GM06990 (cell line): Measurements from ENCODE around the gene MAGI1.
"Not testable (repeated sequence)": the region's sequence is repeated elsewhere in the genome, so short reads cannot be mapped to it uniquely, and the experiment has no call there.

Source experiments
- DNase-seq: peaks from one replicate; pipeline ENCODE4 v3.0.0-alpha.2; 2011; ENCODE audit not compliant: insufficient read length; ENCODE audit errors: extremely low read depth
- H3K27me3 ChIP-seq: replicated peaks from 2 replicates; pipeline ENCODE4 v1.6.0; 2011; ENCODE audit warnings: low read length; ENCODE audit not compliant: control insufficient read depth, insufficient read depth
- H3K36me3 ChIP-seq: 2 replicates; pipeline ENCODE4 v1.5.1; 2011; ENCODE audit warnings: low read length; ENCODE audit not compliant: control insufficient read depth, insufficient read depth
- H3K4me3 ChIP-seq: replicated peaks from 2 replicates; pipeline ENCODE4 v1.5.1; 2011; ENCODE audit warnings: low read depth, mild to moderate bottlenecking, control low read depth, low read length
- TF ChIP-seq, protein P1 (sequence below): IDR thresholded peaks from 2 replicates; pipeline ENCODE4 v1.5.1; 2011; ENCODE audit warnings: low read length, control low read depth, mild to moderate bottlenecking, inconsistent platforms; ENCODE audit not compliant: insufficient read depth, poor library complexity, severe bottlenecking

Gene MAGI1

DNA sequence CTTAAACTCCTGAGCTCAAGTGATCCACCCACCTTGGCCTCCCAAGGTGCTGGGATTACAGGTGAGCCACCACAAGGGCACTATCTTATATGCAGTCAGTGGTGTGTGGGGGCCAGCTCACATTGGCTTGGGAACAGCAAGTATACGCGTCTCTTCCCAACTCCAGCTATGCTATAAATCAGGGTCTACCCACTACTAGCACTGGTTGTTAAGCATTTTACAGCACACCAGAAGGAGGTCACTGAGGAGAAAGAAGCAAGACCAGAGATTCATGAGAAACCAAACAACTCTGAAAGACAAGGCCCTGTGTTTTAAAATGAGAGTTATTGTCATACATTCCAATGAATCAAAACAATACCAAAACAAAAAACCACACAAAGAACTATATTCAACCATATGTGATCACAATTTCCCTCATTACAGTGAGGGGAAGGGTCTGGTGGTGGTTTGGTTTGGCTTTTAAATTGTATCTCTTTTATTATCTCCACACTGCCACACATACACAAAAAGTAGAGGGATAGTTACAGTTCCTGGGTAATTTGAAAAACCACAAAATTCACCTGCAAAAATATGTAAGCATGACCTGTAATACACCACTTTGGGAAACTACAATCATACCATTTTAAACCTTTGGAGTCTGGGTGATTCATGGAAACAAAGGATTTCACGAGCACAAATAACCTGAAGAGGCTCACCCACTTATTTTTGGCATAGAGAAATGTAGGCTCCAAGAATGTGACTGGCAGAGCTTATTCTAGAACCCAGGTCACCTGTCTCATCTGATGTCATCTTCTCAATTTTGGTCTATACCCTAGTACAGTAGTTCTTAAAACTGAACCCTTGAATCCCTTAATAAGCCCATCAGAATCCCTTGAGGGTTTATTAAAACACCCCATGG is 5.2 kb downstream of the MAGI1 start:
- Histone ChIP-seq H3K27me3 (no peaks in the 10 kb centered on the region; the same call in none of the 2 replicates), H3K4me3 (no peak overlapping the region), H3K36me3 (no peaks in the 10 kb centered on the region)
- TF ChIP-seq, protein P1, sequence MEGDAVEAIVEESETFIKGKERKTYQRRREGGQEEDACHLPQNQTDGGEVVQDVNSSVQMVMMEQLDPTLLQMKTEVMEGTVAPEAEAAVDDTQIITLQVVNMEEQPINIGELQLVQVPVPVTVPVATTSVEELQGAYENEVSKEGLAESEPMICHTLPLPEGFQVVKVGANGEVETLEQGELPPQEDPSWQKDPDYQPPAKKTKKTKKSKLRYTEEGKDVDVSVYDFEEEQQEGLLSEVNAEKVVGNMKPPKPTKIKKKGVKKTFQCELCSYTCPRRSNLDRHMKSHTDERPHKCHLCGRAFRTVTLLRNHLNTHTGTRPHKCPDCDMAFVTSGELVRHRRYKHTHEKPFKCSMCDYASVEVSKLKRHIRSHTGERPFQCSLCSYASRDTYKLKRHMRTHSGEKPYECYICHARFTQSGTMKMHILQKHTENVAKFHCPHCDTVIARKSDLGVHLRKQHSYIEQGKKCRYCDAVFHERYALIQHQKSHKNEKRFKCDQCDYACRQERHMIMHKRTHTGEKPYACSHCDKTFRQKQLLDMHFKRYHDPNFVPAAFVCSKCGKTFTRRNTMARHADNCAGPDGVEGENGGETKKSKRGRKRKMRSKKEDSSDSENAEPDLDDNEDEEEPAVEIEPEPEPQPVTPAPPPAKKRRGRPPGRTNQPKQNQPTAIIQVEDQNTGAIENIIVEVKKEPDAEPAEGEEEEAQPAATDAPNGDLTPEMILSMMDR, result no peak
- DNase-seq, result peak; percentile 28

- no peak for DNase-seq
- TF ChIP-seq, protein P1, result no peak
- Histone ChIP-seq H3K36me3 (no peaks in the 10 kb centered on the region), H3K27me3 (no peaks in the 10 kb centered on the region), H3K4me3 (no peak overlapping the region)
These were observed 7.5 kb downstream of the MAGI1 start for GRCh38 chr3:66031102-66031698.

DNA sequence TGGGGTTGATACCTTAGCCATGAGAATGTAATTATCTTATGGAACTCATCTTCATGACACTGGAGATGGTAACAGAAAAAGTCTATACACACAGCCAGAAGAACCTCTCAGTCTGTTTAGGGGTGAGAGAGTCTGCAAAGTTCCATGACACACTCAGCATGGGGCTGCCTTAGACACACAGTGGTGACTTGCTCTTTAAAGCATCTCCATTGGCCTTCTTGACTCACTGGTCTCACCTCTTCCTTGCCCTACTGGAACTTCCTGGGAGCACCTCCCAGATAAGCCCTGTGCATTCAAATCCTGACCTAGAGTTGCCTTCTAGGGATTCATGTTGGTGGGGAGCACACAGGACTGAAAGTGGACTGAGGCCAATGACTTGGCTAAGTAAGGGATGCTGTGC is 9.3 kb downstream of the MAGI1 start:
- no peaks in the 10 kb centered on the region for H3K27me3 ChIP-seq
- TF ChIP-seq, protein P1, result no peak
- DNase-seq, result no peak
- H3K4me3 ChIP-seq, result no peak overlapping the region
- no peaks in the 10 kb centered on the region for H3K36me3 ChIP-seq

DNA sequence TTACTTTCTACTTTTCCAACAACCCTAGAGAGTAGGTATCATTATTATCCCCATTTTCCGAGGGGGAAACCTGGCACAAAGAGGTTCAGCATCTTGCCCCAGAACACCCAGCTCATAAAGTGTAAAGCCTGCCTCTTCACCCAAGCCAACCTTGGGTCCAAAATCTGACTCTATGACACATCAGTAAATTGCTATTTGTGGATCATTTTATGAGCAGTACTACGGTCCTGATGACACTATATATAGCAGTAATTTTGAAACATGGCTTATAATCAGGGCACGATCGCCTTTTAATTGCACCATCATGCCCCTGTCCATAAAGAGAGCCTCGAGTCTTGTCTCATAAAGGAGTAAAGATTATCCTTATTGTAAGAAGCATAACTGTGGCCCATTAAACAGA is 9.7 kb downstream of the MAGI1 start:
- DNase-seq, result no peak
- H3K36me3 ChIP-seq, result no peaks in the 10 kb centered on the region
- TF ChIP-seq, protein P1, result no peak
- H3K27me3 ChIP-seq, result no peaks in the 10 kb centered on the region
- H3K4me3 ChIP-seq, result no peak overlapping the region

- DNase-seq, result no peak
- Histone ChIP-seq H3K4me3 (no peak overlapping the region), H3K27me3 (no peaks in the 10 kb centered on the region), H3K36me3 (no peaks in the 10 kb centered on the region)
- TF ChIP-seq, protein P1, result no peak
These were observed 10.3 kb downstream of the MAGI1 start for GRCh38 chr3:66028457-66028856.

DNA sequence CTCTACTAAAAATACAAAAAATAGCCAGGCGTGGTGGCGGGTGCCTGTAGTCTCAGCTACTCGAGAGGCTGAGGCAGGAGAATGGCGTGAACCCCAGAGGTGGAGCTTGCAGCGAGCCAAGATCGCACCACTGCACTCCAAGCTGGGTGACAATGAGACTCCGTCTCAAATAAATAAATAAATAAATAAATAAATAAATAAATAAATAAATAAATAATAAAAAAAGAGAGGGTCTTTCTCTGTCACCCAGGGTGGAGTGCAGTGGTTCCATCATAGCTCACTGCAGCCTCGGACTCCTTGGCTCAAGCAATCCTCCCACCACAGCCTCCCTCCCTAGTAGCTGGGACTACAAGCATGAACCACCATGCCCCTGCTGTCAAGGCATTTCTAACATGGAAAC is 11.6 kb downstream of the MAGI1 start:
- not testable (repeated sequence) for H3K36me3 ChIP-seq, H3K27me3 ChIP-seq, DNase-seq, H3K4me3 ChIP-seq
